ENCODE measurements around the gene METTL1. TPM values are rescaled to one million over a fixed set of nuclear protein-coding genes. Genes with fewer than 3 reads are reported as not detected.

The METTL1 gene
- total and polyA plus RNA-seq, 9 donors = 5.7 to 48.6 (median 26.4) TPM

DNA sequence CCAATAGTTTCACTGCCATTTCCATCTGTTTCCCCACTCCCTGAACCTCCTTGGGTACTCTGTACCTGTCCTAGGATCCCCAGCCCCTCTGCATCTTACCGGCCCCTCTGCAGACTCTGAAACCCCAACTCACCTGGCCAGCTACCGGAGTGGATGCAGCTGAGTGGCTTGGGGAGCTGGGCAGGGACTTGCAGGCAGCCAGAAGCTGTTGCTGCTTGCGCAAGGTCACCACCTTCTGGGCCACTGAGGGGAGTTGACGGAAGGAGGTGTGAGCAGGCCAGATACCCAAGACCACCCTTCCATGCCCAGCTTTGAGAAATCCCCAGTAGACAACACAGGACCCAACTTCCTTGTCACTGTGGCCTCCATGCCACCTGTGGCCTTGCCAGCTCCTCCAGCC, 39.6 kb downstream of the METTL1 start:
- 79 to 89% (median 87%) methylated on average over 4 of the region's 4 CpGs for WGBS, 3 donors
- H3K27me3 ChIP-seq = peaks cover 3% of the 10 kb centered on the region
- no peak for DNase-seq
- TF ChIP-seq, protein P1, sequence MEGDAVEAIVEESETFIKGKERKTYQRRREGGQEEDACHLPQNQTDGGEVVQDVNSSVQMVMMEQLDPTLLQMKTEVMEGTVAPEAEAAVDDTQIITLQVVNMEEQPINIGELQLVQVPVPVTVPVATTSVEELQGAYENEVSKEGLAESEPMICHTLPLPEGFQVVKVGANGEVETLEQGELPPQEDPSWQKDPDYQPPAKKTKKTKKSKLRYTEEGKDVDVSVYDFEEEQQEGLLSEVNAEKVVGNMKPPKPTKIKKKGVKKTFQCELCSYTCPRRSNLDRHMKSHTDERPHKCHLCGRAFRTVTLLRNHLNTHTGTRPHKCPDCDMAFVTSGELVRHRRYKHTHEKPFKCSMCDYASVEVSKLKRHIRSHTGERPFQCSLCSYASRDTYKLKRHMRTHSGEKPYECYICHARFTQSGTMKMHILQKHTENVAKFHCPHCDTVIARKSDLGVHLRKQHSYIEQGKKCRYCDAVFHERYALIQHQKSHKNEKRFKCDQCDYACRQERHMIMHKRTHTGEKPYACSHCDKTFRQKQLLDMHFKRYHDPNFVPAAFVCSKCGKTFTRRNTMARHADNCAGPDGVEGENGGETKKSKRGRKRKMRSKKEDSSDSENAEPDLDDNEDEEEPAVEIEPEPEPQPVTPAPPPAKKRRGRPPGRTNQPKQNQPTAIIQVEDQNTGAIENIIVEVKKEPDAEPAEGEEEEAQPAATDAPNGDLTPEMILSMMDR (IDR thresholded peaks at IDR 0.05) = no peak
- TF ChIP-seq POLR2A (IDR thresholded peaks at IDR 0.05) (no peak), EP300 (IDR thresholded peaks at IDR 0.05) (no peak)
- no peaks in the 10 kb centered on the region for H3K9me3 ChIP-seq
- no peak overlapping the region for H3K27ac ChIP-seq
- no peak overlapping the region for H3K4me3 ChIP-seq
- H3K36me3 ChIP-seq = no peaks in the 10 kb centered on the region
- peaks cover 3% of the 10 kb centered on the region for H3K4me1 ChIP-seq (ENCODE audit: insufficient read depth)
- intact Hi-C loops (cut with DNase I) = loop anchor here in 1 of 4 donors (5.0 kb wide), 1 partner anchor 705 kb away; no protein-coding TSS in a partner anchor

- TF ChIP-seq POLR2A (IDR thresholded peaks at IDR 0.05) = no peak
- no peak for TF ChIP-seq EP300 (IDR thresholded peaks at IDR 0.05)
- TF ChIP-seq, protein P1 (IDR thresholded peaks at IDR 0.05) = no peak
- WGBS, 3 donors = 79 to 81% (median 81%) methylated on average over 19 of the region's 19 CpGs
- Histone ChIP-seq H3K36me3 (no peaks in the 10 kb centered on the region), H3K4me3 (no peak overlapping the region), H3K4me1 (ENCODE audit: insufficient read depth) (peaks cover 5% of the 10 kb centered on the region), H3K9me3 (no peaks in the 10 kb centered on the region), H3K27ac (no peak overlapping the region), H3K27me3 (no peaks in the 10 kb centered on the region)
- intact Hi-C loops (cut with DNase I) = loop anchor here in 1 of 4 donors (5.0 kb wide), 1 partner anchor 706 kb away; no protein-coding TSS in a partner anchor
- DNase-seq = peak in 1 of 5 donors; percentile 2
These were observed 40.4 kb downstream of the METTL1 start for GRCh38 chr12:57731411-57732080.

GRCh38 chr12:57730336-57731067, 41.4 kb downstream of the METTL1 start:
- Histone ChIP-seq H3K27ac (no peak overlapping the region), H3K27me3 (no peaks in the 10 kb centered on the region), H3K4me1 (ENCODE audit: insufficient read depth) (peaks cover 7% of the 10 kb centered on the region), H3K36me3 (no peaks in the 10 kb centered on the region), H3K9me3 (no peaks in the 10 kb centered on the region), H3K4me3 (no peak overlapping the region)
- peak in 1 of 5 donors; percentile 10 for DNase-seq
- 75 to 81% (median 81%) methylated on average over 13 of the region's 13 CpGs for WGBS, 3 donors
- intact Hi-C loops (cut with DNase I) = loop anchor here in 1 of 4 donors (5.0 kb wide), 1 partner anchor 707 kb away; no protein-coding TSS in a partner anchor
- TF ChIP-seq POLR2A (IDR thresholded peaks at IDR 0.05) (no peak), EP300 (IDR thresholded peaks at IDR 0.05) (no peak)
- TF ChIP-seq, protein P1 (IDR thresholded peaks at IDR 0.05) = no peak

GRCh38 chr12:57729321-57729844, 42.5 kb downstream of the METTL1 start:
- TF ChIP-seq POLR2A (IDR thresholded peaks at IDR 0.05) = no peak
- TF ChIP-seq EP300 (IDR thresholded peaks at IDR 0.05) = no peak
- TF ChIP-seq, protein P1 (IDR thresholded peaks at IDR 0.05) = no peak
- H3K27ac ChIP-seq = no peak overlapping the region
- peaks cover 7% of the 10 kb centered on the region for H3K4me1 ChIP-seq (ENCODE audit: insufficient read depth)
- H3K27me3 ChIP-seq = no peaks in the 10 kb centered on the region
- WGBS, 3 donors = 44 to 57% (median 47%) methylated on average over 5 of the region's 5 CpGs
- no peak overlapping the region for H3K4me3 ChIP-seq
- no peaks in the 10 kb centered on the region for H3K9me3 ChIP-seq
- intact Hi-C loops (cut with DNase I) = no loop called here
- peak in 2 of 5 donors; percentile 10 for DNase-seq
- H3K36me3 ChIP-seq = no peaks in the 10 kb centered on the region

All from ovary (tissue), 9 donors.